ENCODE data around the gene MAPK8IP1.

DNA sequence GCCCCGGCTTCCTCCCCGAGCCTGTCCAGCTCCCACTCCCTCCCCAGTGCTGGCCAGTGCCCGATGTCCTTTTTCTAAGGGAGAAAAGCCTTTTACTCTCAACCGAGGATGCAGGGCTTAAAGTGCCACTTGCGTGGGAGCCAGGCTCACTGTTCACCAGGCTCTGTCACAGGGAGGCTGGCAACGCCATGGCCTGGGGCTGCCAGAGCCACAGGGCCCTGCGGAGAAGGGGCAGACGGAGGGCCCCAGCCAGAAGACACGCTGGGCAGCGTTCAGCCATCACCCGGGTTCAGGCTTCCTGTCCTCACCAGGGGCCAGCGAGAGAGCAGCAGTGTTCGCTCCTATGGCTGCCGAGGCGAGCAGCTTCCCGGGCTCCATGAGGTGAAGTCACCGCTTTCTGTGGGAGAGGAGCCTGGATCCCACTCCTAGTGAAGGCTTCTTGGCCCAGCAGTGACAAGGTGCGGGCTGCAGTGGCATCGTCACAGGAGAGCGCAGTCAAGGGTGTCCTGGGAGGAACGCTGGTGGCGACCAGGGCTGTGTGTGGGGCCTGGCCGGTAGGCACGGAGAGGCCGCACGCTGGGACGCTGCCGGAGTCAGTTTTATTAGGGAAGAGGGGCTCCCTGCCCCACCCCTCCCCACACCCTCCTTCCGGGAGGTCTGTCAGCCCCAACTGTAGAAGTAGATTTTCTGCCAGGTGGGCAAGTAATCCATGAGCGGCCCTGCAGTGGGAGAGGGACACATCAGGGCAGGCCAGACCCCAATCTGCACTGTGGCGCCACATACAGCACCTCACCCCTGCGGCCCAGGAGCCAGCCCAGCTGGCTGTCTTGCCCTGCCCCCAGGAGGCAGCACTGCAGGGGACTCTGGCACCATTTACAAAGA, 24.4 kb downstream of the MAPK8IP1 start:
- TF ChIP-seq EZH2 (IDR thresholded peaks at IDR 0.05) (no peak), CTCF (IDR thresholded peaks at IDR 0.05) (no peak), EZH2phosphoT487 (IDR thresholded peaks at IDR 0.05) (no peak)

Measured in neural progenitor cell (in vitro differentiated cells).